WTC11 (cell line): ENCODE data around the gene ZNF311. TPM values are rescaled to one million over a fixed set of nuclear protein-coding genes. Genes with fewer than 3 reads are reported as not detected.

Source experiments
- ATAC-seq: fragments of 200-7000 bp; cut with Tn5 transposase; 2 replicates; pipeline ENCODE4 v1.10.0; 2021; ENCODE audit warnings: mild to moderate bottlenecking, moderate library complexity
- CTCF ChIA-PET: fragments of 300-600 bp; sonication (Branson Sonifier 250); formaldehyde crosslinking; loops from one replicate; lab custom pipeline; 2021; ENCODE audit warnings: antibody characterized with exemption; lab: Charles Lee
- POLR2A ChIA-PET: fragments of 350-600 bp; sonication (Branson Sonifier 250); formaldehyde crosslinking; loops from one replicate; lab custom pipeline; 2021; ENCODE audit warnings: antibody characterized with exemption; lab: Charles Lee
- DNase-seq: peaks from one replicate; pipeline ENCODE4 v3.0.0; 2021; ENCODE audit warnings: low spot score
- H3K27ac Mint-ChIP-seq: 2 replicates; pipeline ENCODE4 v1.8.0; 2021; ENCODE audit warnings: mixed read lengths
- H3K27me3 Mint-ChIP-seq: 2 replicates; pipeline ENCODE4 v1.8.0; 2021; ENCODE audit warnings: low read depth, mild to moderate bottlenecking, moderate library complexity, mixed read lengths
- H3K36me3 Mint-ChIP-seq: 2 replicates; pipeline ENCODE4 v1.8.0; 2021; ENCODE audit warnings: mixed read lengths
- H3K4me1 Mint-ChIP-seq: 2 replicates; pipeline ENCODE4 v1.8.0; 2022; ENCODE audit warnings: mixed read lengths
- H3K4me3 Mint-ChIP-seq: 2 replicates; pipeline ENCODE4 v1.8.0; 2021; ENCODE audit warnings: mild to moderate bottlenecking, moderate library complexity, mixed read lengths
- H3K9me3 Mint-ChIP-seq: 2 replicates; pipeline ENCODE4 v1.8.0; 2021; ENCODE audit warnings: mixed read lengths
- ATF1 ChIP-seq: sonication (generic); formaldehyde crosslinking; IDR thresholded peaks from 2 replicates; pipeline ENCODE4 v1.8.1; 2023; ENCODE audit warnings: mild to moderate bottlenecking, moderate library complexity, missing genetic modification reagents
- CBFB ChIP-seq: sonication (generic); formaldehyde crosslinking; IDR thresholded peaks from 2 replicates; pipeline ENCODE4 v1.8.1; 2022; ENCODE audit warnings: mild to moderate bottlenecking, low read depth, missing genetic modification reagents
- FOXK1 ChIP-seq: sonication (generic); formaldehyde crosslinking; IDR thresholded peaks from 2 replicates; pipeline ENCODE4 v1.8.0; 2022; ENCODE audit warnings: mild to moderate bottlenecking, moderate library complexity, missing genetic modification reagents
- NFE2L1 ChIP-seq: sonication (generic); formaldehyde crosslinking; IDR thresholded peaks from 2 replicates; pipeline ENCODE4 v1.8.1; 2023; ENCODE audit warnings: missing genetic modification reagents
- NFYB ChIP-seq: sonication (generic); formaldehyde crosslinking; conservative IDR thresholded peaks from 2 replicates; pipeline ENCODE4 v1.8.0; 2022; ENCODE audit warnings: low read depth, missing genetic modification reagents
- NR3C1 ChIP-seq: sonication (generic); formaldehyde crosslinking; conservative IDR thresholded peaks from 2 replicates; pipeline ENCODE4 v1.8.1; 2023; ENCODE audit warnings: low read depth, mild to moderate bottlenecking, missing genetic modification reagents
- TCF7 ChIP-seq: sonication (generic); formaldehyde crosslinking; IDR thresholded peaks from 2 replicates; pipeline ENCODE4 v1.8.0; 2022; ENCODE audit warnings: mild to moderate bottlenecking, low read depth, missing genetic modification reagents, moderate library complexity
- ZNF671 ChIP-seq: fragments of 250-450 bp; sonication (Bioruptor Pico); IDR thresholded peaks from 2 replicates; pipeline ENCODE4 v1.8.0; 2021; ENCODE audit warnings: mild to moderate bottlenecking
- total RNA-seq: library from RNA; stranded (reverse); gene quantifications from 3 replicates; pipeline ENCODE4 v1.2.3, GENCODE V29; 2021
- TF ChIP-seq, protein P1 (sequence below): fragments of 200-600 bp; IDR thresholded peaks from 2 replicates; pipeline ENCODE4 v1.8.0; 2022; ENCODE audit warnings: antibody characterized with exemption
- TF ChIP-seq, protein P2 (sequence below): sonication (generic); formaldehyde crosslinking; IDR thresholded peaks from 2 replicates; pipeline ENCODE4 v1.8.1; 2023; ENCODE audit warnings: mild to moderate bottlenecking, missing genetic modification reagents, moderate library complexity
- TF ChIP-seq, protein P3 (sequence below): sonication (generic); formaldehyde crosslinking; IDR thresholded peaks from 2 replicates; pipeline ENCODE4 v1.8.0; 2022; ENCODE audit warnings: mild to moderate bottlenecking, missing genetic modification reagents
- TF ChIP-seq, protein P4 (sequence below): fragments of 250-450 bp; sonication (Bioruptor Pico); IDR thresholded peaks from 2 replicates; pipeline ENCODE4 v1.9.0; 2021; ENCODE audit warnings: mild to moderate bottlenecking
- TF ChIP-seq, protein P5 (sequence below): sonication (generic); formaldehyde crosslinking; IDR thresholded peaks from 2 replicates; pipeline ENCODE4 v1.8.1; 2023; ENCODE audit warnings: mild to moderate bottlenecking, moderate library complexity, missing genetic modification reagents
- TF ChIP-seq, protein P6 (sequence below): sonication (generic); formaldehyde crosslinking; conservative IDR thresholded peaks from 2 replicates; pipeline ENCODE4 v1.8.1; 2023; ENCODE audit warnings: mild to moderate bottlenecking, low read depth, missing genetic modification reagents, moderate library complexity
- TF ChIP-seq, protein P7 (sequence below): sonication (generic); formaldehyde crosslinking; IDR thresholded peaks from 2 replicates; pipeline ENCODE4 v1.8.0; 2022; ENCODE audit warnings: mild to moderate bottlenecking, missing genetic modification reagents
- TF ChIP-seq, protein P8 (sequence below): fragments of 250-450 bp; sonication (Bioruptor Pico); IDR thresholded peaks from 2 replicates; pipeline ENCODE4 v1.9.0; 2021; ENCODE audit warnings: moderate library complexity, mild to moderate bottlenecking, inconsistent platforms, borderline replicate concordance
- TF ChIP-seq, protein P9 (sequence below): fragments of 250-450 bp; sonication (Bioruptor Pico); IDR thresholded peaks from 2 replicates; pipeline ENCODE4 v1.8.0; 2021; ENCODE audit warnings: mild to moderate bottlenecking
- TF ChIP-seq, protein P10 (sequence below): sonication (generic); formaldehyde crosslinking; IDR thresholded peaks from 2 replicates; pipeline ENCODE4 v1.8.0; 2022; ENCODE audit warnings: mild to moderate bottlenecking, missing genetic modification reagents

Gene ZNF311
- total RNA-seq, 1 experiment from 2014 or later = 2.0 TPM

DNA sequence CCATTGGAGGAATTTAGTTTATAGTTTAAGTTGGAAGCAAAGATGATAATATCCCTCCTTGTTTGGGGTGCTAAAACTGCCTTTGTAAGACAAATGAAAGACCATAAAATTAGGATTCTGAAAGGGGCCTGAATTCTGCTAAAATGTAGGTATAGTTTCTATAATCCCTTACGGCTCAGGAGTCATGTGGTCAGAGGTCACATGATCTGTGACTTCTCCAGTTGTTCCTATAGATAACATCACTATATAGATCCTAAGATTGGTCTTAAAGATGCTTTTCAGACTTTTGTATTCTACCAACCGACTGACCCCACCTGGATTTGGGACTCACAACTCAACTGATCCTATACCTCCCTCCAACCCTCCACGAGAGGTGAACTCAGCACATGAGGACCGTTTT, 36.6 kb downstream of the ZNF311 start:
- CTCF ChIA-PET = interaction anchor here (0.7 to 2.1 kb wide), 7 partner anchors 10 to 131 kb away, joined by 3 to 12 read pairs (median 4); partner anchors contain the start of gene TRIM27

More for the DNA sequence above, 36.6 kb downstream of the ZNF311 start:
- no peak overlapping the region for H3K4me3 Mint-ChIP-seq
- ATAC-seq = no peak
- no peak for DNase-seq
- peaks cover 12% of the 10 kb centered on the region for H3K27me3 Mint-ChIP-seq
- H3K9me3 Mint-ChIP-seq = peaks cover 32% of the 10 kb centered on the region
- H3K27ac Mint-ChIP-seq = no peak overlapping the region
- no peaks in the 10 kb centered on the region for H3K4me1 Mint-ChIP-seq
- H3K36me3 Mint-ChIP-seq = peaks cover 15% of the 10 kb centered on the region
- POLR2A ChIA-PET = no interaction called here
- no peak for TF ChIP-seq ZNF671 (CRISPR knock-in tag)
- TF ChIP-seq, protein P1, sequence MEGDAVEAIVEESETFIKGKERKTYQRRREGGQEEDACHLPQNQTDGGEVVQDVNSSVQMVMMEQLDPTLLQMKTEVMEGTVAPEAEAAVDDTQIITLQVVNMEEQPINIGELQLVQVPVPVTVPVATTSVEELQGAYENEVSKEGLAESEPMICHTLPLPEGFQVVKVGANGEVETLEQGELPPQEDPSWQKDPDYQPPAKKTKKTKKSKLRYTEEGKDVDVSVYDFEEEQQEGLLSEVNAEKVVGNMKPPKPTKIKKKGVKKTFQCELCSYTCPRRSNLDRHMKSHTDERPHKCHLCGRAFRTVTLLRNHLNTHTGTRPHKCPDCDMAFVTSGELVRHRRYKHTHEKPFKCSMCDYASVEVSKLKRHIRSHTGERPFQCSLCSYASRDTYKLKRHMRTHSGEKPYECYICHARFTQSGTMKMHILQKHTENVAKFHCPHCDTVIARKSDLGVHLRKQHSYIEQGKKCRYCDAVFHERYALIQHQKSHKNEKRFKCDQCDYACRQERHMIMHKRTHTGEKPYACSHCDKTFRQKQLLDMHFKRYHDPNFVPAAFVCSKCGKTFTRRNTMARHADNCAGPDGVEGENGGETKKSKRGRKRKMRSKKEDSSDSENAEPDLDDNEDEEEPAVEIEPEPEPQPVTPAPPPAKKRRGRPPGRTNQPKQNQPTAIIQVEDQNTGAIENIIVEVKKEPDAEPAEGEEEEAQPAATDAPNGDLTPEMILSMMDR = no peak
- TF ChIP-seq, protein P2, sequence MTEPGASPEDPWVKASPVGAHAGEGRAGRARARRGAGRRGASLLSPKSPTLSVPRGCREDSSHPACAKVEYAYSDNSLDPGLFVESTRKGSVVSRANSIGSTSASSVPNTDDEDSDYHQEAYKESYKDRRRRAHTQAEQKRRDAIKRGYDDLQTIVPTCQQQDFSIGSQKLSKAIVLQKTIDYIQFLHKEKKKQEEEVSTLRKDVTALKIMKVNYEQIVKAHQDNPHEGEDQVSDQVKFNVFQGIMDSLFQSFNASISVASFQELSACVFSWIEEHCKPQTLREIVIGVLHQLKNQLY (CRISPR knock-in tag) = no peak
- no peak for TF ChIP-seq CBFB (CRISPR knock-in tag)
- TF ChIP-seq FOXK1 (CRISPR knock-in tag) = no peak
- TF ChIP-seq, protein P3, sequence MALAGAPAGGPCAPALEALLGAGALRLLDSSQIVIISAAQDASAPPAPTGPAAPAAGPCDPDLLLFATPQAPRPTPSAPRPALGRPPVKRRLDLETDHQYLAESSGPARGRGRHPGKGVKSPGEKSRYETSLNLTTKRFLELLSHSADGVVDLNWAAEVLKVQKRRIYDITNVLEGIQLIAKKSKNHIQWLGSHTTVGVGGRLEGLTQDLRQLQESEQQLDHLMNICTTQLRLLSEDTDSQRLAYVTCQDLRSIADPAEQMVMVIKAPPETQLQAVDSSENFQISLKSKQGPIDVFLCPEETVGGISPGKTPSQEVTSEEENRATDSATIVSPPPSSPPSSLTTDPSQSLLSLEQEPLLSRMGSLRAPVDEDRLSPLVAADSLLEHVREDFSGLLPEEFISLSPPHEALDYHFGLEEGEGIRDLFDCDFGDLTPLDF (CRISPR knock-in tag) = no peak
- TF ChIP-seq, protein P4, sequence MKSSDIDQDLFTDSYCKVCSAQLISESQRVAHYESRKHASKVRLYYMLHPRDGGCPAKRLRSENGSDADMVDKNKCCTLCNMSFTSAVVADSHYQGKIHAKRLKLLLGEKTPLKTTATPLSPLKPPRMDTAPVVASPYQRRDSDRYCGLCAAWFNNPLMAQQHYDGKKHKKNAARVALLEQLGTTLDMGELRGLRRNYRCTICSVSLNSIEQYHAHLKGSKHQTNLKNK (CRISPR knock-in tag) = no peak
- TF ChIP-seq, protein P5, sequence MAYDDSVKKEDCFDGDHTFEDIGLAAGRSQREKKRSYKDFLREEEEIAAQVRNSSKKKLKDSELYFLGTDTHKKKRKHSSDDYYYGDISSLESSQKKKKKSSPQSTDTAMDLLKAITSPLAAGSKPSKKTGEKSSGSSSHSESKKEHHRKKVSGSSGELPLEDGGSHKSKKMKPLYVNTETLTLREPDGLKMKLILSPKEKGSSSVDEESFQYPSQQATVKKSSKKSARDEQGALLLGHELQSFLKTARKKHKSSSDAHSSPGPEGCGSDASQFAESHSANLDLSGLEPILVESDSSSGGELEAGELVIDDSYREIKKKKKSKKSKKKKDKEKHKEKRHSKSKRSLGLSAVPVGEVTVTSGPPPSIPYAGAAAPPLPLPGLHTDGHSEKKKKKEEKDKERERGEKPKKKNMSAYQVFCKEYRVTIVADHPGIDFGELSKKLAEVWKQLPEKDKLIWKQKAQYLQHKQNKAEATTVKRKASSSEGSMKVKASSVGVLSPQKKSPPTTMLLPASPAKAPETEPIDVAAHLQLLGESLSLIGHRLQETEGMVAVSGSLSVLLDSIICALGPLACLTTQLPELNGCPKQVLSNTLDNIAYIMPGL = no peak
- no peak for TF ChIP-seq NFE2L1
- no peak for TF ChIP-seq NR3C1
- TF ChIP-seq, protein P6, sequence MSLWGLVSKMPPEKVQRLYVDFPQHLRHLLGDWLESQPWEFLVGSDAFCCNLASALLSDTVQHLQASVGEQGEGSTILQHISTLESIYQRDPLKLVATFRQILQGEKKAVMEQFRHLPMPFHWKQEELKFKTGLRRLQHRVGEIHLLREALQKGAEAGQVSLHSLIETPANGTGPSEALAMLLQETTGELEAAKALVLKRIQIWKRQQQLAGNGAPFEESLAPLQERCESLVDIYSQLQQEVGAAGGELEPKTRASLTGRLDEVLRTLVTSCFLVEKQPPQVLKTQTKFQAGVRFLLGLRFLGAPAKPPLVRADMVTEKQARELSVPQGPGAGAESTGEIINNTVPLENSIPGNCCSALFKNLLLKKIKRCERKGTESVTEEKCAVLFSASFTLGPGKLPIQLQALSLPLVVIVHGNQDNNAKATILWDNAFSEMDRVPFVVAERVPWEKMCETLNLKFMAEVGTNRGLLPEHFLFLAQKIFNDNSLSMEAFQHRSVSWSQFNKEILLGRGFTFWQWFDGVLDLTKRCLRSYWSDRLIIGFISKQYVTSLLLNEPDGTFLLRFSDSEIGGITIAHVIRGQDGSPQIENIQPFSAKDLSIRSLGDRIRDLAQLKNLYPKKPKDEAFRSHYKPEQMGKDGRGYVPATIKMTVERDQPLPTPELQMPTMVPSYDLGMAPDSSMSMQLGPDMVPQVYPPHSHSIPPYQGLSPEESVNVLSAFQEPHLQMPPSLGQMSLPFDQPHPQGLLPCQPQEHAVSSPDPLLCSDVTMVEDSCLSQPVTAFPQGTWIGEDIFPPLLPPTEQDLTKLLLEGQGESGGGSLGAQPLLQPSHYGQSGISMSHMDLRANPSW (CRISPR knock-in tag) = no peak
- TF ChIP-seq TCF7 (CRISPR knock-in tag) = no peak
- TF ChIP-seq ATF1 (CRISPR knock-in tag) = no peak
- TF ChIP-seq, protein P7, sequence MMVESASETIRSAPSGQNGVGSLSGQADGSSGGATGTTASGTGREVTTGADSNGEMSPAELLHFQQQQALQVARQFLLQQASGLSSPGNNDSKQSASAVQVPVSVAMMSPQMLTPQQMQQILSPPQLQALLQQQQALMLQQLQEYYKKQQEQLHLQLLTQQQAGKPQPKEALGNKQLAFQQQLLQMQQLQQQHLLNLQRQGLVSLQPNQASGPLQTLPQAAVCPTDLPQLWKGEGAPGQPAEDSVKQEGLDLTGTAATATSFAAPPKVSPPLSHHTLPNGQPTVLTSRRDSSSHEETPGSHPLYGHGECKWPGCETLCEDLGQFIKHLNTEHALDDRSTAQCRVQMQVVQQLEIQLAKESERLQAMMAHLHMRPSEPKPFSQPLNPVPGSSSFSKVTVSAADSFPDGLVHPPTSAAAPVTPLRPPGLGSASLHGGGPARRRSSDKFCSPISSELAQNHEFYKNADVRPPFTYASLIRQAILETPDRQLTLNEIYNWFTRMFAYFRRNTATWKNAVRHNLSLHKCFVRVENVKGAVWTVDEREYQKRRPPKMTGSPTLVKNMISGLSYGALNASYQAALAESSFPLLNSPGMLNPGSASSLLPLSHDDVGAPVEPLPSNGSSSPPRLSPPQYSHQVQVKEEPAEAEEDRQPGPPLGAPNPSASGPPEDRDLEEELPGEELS (CRISPR knock-in tag) = no peak
- TF ChIP-seq, protein P8, sequence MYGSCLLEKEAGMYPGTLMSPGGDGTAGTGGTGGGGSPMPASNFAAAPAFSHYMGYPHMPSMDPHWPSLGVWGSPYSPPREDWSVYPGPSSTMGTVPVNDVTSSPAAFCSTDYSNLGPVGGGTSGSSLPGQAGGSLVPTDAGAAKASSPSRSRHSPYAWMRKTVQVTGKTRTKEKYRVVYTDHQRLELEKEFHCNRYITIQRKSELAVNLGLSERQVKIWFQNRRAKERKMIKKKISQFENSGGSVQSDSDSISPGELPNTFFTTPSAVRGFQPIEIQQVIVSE (CRISPR knock-in tag) = no peak
- TF ChIP-seq, protein P9, sequence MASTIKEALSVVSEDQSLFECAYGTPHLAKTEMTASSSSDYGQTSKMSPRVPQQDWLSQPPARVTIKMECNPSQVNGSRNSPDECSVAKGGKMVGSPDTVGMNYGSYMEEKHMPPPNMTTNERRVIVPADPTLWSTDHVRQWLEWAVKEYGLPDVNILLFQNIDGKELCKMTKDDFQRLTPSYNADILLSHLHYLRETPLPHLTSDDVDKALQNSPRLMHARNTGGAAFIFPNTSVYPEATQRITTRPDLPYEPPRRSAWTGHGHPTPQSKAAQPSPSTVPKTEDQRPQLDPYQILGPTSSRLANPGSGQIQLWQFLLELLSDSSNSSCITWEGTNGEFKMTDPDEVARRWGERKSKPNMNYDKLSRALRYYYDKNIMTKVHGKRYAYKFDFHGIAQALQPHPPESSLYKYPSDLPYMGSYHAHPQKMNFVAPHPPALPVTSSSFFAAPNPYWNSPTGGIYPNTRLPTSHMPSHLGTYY (CRISPR knock-in tag) = no peak
- TF ChIP-seq, protein P10, sequence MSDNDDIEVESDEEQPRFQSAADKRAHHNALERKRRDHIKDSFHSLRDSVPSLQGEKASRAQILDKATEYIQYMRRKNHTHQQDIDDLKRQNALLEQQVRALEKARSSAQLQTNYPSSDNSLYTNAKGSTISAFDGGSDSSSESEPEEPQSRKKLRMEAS (CRISPR knock-in tag) = no peak
- no peak for TF ChIP-seq NFYB (CRISPR knock-in tag)
